ENCODE results near the gene SUSD1.

- TF ChIP-seq CTCF (conservative IDR thresholded peaks at IDR 0.05; ENCODE audit: low read length) = no peak
- no peak for TF ChIP-seq EZH2phosphoT487 (IDR thresholded peaks at IDR 0.05; ENCODE audit: borderline replicate concordance)
These were observed 115.7 kb downstream of the SUSD1 start for GRCh38 chr9:112059145-112059965.

All from Loucy (cell line).